HL-60/S4 (cell line): Measurements from ENCODE around the gene RSL24D1.

Experiments used
- in situ Hi-C: fragments of 300-500 bp; cut with MboI; formaldehyde crosslinking; loops from 2 replicates; pipeline ENCODE4 v1.14.3; 2022; ENCODE audit warnings: low sequenced_read_pairs

RSL24D1 gene

DNA sequence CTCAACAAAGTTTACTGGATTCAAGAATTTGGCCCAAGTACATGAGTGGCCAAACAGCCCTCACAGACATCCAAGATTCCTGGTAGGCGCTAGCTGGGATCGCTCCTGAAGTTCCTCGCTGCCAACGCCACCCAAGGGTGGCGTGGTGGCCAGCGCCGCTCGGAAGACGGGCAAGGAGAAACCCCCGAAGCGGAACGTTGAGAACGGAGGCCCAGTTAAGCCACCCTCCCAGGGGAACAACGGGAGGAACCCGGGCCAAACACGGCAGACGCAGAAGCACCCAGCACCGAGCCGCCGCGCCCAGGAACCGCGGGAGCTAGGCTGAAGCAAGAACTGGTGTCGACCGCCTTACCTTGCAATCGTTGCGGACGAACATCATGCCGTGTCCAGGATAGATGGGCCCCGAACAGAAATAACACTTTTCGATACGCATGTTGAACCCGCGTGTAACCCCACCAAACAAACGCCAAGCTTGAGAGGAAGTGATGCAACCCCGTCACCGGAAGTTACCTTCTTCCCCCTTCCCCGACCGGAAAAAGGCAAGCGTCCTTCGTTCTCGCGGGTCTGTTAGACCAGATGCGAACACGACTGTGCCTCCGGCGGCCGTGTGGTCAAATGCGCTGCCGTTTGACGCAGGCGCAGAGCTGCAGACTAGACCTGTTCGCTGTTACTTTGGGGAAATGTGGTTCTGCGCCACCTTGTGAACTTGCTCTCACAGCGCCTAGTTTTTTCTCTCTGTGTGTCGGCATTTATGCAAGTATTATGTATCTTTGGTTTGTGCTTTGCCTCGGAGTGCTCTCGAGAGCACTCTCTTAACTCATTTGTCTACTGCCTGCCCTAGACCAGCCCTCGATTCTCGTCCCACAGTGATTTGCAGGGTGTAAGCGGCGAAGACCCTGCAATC, at the start of gene RSL24D1:
Gene RSL24D1, minus strand, starts transcription at position 484 of the 904 bp plus-strand sequence. Its CDS starts 51 bp downstream, at position 433.
- in situ Hi-C loops = no loop called here

DNA sequence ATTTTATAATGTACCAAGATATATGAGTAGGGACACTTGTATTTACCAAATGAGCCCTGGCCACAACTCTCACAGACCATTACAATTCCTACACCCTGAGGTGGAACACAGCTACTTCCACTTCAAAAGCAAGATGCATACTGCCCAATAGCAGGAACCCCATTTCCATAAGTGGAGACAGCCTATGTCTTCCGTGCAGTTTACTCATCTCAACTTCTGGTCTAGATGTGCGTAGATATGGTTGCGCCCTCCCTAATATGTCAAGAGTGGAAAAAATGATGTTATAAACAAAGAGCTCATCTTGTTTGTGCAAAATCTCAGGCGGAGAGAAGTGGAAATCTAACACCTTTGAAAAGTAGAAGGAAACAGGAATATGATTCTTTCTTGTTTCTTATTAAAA, 48.3 kb upstream of the RSL24D1 start:
- in situ Hi-C loops = no loop called here

DNA sequence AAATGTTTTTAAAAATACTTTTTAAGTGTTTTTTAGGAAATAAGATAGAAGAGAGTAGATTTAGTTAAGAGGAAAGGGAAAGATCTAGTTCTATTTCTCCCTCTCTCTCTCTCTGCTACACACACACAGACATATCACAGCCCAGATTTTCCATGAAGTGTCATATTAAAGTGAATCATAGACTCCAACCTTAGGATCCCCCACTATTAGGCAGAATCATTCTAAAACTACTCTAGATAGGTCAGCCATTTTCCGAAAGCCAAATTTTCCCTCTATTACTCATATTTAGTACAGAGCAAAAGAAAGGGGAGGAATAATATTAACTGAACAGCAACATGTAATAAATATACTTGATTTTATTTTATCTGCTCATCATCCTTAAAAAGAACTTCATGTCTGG, 45.1 kb upstream of the RSL24D1 start:
- in situ Hi-C loops = no loop called here

DNA sequence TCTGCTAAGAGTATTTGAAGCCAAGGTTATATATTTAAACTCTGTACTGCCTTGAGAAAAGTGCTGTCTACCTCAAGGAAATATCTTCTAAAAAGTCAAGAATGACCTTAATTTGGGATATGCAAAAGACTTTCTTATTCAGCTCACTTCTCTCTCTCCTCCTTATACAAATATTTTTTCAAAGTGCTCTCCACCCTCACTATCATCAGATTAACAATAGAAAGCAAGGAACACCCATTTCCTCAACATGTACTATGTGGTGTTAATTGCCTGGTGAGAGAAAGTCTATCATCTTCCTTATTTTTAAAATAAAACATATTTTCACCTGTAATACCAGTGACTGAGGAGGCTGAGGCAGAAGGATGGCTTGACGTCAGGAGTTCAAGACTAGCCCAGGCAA, 44.4 kb upstream of the RSL24D1 start:
- in situ Hi-C loops = no loop called here

DNA sequence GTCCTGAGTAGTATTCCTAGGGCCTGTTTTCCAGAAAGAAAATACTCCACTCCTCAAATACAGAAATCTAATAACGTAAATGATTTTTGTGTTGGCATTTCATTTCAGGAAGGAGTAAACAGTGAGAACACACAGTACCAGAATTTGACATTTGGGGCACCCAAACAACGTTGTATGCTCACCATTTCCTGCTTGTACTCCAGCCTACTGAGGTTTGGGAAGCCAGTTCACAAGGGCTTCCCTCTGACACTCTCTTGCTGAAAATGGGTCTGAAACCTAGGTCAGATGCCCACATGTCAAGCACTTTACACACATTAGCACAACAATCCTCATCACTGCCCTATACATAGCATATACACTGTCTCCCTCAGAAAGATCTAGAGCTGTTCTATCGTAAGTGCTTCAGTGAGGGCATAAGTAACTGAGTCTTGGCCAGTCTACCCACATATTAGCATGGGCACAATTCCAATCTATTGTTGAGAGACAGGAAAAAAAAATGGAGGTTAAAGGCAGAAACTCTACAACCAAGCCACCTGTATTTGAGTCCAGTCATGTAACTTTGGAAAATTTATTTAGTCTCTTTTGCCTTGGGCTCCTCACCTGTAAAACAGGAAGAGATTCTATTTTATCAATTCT, 43.5 kb upstream of the RSL24D1 start:
- in situ Hi-C loops = no loop called here

DNA sequence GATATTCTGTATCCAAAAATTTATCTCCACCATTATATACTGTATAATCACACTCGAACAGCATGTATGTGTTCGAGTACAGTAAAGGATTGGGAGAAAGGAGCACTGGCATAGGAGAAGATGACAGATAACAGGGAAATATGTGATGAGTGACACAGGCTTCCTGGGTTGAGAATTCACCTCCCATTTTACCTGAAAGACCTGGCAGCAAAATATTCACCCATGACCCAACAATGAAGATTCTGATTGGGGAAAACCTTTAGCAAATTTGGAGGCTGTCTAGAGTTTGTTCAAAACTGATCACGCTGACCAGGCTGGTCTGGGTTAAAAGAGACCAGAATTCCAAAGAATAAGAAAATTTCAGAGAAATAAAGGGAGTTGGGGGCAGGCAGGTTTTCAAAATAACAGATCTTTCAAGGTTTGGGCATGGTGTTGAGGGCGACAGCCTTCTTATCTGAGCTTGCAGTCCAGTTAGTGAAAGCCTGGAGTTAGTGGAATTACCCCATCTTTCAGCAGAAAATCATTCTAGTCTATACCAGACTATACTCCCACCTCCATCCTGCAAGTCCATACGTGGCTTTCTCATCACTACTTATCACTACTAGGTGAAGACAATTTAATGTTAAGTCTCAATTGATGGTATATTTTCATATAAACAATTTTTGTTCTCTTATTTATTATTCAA, 42.8 kb upstream of the RSL24D1 start:
- in situ Hi-C loops = no loop called here

DNA sequence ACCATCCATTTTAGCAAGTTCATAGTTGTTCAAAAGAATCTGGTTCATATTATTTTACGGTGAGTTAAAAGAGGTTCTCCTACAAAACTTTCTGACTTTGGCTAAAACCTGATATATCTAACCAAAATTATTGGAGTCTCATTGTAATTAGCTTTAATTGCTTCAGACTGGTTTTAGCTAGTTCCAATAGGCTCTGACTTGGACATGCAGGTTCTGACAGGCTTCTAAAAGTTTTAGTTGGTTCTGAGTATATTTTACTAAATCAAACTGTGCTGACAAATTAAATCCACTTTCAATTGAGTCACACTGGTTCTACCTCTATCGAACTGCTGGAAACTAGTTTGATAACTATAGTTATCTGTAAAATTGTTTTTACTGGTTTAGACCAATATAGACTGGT, 42.1 kb upstream of the RSL24D1 start:
- in situ Hi-C loops = no loop called here

DNA sequence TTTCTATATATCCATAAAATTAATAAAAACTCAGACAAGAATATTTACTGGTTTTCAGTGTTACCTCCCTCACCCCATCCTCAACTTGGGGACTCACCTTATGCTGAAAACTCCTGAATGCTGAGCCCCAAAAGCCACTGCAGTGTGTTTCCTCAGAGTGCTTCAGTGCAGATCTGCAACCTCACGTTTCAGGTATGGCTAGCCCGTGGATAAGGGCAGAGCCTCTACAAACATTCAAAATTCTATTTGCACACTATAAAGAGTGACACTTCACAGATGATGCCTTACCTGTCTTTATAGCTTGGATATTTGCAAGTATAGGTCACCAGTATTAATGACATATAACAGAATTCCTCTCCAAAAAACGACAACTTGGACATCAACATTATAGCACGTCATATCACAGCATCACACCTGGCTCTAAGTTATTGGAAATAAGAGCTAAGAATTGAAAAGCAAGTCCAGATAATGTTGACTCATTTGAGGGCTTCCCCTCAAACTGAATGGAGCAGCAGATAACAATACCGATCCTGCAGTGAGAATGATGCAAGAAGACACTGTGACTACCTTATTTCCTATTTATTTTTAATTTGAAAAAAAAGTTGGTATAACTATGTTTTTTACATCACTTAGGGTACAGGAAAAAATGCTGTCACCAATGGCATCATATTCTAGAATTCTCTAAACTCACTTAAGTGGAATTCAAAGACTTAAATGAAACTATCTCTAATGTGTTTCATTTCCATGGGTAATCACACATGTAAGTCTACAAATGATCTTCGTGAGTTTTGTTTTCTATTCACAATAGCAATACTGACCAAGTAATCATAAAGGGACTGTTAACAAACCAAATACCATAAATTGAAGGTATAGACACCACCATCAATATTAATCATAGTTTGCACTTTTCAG, 40.7 kb upstream of the RSL24D1 start:
- in situ Hi-C loops = no loop called here

DNA sequence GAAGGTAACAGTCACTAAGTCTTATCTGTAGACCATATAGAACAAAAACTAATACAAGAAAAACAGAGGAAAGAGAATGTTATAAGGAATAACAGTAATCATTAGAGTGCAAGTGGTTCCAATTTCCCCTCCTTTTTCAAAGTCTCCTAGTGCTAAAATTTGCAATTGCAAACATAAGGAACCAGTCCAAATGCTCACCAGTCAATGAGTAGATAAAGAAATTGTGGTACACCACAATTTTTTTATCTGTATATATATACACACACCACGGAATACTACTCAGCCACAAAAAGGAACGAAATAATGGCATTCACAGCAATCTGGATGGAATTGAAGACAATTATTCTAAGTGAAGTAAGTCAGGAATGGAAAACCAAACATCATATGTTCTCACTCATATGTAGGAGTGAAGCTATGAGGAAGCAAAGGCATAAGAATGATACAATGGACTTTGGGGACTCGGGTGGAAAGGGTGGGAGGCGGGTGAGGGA, 38.9 kb upstream of the RSL24D1 start:
- in situ Hi-C loops = no loop called here

DNA sequence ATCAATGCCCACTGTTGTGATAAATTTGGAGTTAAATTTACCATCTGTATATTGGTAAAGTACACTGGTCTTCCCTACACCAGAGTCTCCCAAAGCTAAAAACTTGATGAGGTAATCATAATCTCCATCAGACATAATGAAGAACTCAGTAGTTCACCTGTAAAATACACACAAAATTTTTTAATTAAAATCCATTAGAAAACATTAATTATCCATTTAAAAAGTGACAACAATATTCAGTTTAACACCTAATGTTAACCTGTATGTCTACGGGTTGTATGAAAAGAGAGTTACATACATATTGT, 38.0 kb upstream of the RSL24D1 start:
- in situ Hi-C loops = no loop called here

DNA sequence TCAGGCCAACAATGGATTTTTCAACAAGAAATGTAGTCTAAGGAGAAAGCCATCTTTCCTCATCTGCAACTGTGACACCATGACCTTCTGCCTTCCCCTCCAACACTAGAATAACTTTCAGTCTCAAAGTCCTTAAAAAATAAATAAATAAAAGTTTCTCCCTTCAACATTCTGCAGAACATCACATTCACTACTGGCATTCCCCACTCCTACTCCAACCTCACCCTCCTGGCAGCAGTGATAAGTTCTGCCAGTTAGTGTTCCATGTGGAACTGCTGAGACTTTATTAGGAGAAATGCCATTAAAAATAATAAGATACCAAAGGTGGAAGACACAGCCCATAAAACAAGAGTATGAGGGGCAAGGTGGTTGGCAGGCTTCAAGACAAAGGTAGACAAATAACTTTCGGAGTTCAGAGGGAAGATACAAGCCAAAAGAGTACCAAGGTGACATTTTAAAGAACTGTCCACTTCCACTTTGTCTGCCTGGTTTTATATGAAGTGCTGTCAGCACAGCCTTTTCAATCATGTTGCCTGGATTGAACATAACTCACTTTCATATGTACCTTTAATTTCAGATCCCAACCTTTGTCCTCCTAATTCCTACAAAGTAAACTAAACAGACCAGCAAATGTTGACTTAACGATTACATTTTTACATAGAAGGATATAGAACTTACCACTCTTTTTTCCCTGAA, 37.5 kb upstream of the RSL24D1 start:
- in situ Hi-C loops = no loop called here

DNA sequence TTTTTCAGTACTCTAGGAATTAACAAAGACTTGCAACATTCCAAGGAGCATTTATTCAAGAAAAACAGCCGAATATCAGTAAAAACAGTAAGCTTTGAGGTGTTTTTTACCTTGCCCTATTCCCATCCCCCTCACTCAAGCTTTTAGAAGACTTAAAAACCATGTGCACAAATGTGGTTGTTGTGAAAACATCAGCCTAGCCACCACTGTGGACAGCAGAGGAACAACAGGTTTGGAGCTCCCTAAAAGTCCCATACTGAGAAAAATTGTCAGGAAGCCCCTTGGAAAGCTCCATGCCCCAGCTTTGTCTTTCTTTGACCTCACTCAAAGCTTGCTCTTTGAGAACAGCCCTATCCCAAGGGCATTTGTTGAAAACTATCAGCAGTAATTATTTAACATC, 34.7 kb upstream of the RSL24D1 start:
- in situ Hi-C loops = no loop called here

DNA sequence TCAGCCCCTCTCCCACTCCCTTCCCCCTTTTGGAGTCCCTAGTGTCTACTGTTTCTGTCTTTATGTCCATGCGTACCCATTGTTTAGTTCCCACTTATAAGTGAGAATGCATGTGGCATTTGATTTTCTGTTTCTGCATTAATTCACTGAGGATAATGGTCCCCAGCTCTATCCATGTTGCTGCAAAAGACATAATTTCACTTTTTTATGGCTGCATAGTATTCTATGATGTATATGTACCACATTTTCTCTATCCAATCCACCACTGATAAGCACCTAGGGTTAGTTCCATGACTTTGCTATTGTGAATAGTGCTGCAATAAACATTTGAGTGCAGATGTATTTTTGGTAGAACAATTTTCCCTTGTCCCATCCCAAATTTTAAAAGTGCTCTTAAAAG, 34.2 kb upstream of the RSL24D1 start:
- in situ Hi-C loops = no loop called here

DNA sequence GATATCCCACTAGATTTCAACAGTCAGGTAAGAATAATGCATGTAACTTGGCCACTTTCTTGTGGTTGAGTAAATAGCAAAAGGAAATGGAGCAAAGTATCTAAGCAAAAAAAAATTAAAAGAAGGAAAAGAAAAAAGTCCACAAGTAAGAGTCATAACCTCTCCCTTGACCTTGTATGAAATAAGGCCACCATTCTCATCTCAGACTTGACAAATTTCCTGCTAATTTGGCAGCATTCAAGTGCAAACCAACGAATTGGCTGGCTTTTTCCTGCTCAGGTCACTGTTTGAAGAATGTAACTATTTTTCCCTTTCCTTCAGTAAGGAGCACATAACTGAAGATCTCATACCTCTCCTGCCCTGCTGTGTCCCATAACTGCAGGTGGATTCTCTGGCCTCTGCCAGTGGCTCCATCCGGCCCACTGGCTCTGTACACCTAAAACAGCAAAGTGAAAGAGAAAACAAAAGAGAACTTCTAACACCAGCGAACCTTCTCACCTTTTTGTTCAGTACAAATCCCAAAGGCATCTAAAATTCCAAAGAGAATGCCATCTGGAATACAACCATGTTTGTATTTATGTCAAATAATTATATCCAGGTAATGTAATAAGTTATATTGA, 33.4 kb upstream of the RSL24D1 start:
- in situ Hi-C loops = no loop called here

DNA sequence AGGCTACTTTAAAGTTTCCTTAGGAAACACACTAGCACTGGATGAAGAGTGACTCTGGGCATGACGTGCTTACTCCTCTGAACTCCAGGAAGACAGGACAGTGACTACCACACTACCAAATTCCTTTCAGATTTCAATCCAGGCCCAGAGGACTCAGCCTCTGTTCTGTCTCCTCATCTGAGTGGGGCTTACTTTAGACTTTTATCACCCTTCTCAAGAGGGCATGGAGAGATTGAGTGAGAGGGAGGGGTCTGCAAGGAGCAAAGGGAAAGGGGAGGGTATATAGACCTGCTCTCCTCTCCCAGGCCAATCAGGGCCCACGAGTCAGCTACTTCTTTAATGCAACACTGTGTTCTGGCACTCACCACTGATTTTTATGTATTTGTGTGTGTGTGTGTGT, 29.4 kb upstream of the RSL24D1 start:
- in situ Hi-C loops = no loop called here

DNA sequence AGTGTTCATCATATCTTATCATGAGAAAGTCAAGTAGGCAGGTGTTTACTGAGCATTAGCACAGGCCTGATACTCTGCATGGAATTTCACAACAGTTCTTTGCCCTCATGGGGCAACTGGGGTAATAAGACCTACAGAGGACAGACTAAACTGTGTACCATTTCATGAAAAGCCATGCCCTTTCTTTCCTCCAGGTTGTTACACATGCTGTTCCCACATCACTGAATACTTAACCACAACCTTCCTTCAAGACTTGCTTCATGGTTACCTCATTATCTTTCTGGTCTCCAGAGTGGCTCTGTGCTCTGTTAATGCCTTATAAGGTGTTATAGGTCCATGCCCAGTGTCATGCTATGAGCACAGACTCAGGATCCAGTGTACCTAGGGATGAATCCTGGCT, 28.2 kb upstream of the RSL24D1 start:
- in situ Hi-C loops = no loop called here

DNA sequence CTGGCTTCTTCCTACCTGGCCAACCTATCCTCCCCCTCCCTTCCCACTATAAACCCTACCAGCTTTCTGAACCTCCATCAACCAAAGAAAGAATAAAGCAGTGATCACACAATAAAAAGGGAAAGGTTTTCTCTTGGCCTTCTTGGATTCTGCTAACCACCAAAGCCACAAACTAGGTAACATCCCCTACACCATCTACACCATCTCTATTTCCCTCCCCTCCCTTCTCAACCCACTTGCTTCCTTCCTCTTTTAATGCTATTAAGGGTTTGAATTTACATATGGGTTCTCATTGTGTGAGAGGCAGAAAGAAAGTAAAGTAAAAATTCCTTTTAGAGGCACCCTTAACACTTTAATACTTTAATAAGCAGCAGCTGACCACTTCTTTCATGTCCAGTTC, 25.8 kb upstream of the RSL24D1 start:
- in situ Hi-C loops = no loop called here

DNA sequence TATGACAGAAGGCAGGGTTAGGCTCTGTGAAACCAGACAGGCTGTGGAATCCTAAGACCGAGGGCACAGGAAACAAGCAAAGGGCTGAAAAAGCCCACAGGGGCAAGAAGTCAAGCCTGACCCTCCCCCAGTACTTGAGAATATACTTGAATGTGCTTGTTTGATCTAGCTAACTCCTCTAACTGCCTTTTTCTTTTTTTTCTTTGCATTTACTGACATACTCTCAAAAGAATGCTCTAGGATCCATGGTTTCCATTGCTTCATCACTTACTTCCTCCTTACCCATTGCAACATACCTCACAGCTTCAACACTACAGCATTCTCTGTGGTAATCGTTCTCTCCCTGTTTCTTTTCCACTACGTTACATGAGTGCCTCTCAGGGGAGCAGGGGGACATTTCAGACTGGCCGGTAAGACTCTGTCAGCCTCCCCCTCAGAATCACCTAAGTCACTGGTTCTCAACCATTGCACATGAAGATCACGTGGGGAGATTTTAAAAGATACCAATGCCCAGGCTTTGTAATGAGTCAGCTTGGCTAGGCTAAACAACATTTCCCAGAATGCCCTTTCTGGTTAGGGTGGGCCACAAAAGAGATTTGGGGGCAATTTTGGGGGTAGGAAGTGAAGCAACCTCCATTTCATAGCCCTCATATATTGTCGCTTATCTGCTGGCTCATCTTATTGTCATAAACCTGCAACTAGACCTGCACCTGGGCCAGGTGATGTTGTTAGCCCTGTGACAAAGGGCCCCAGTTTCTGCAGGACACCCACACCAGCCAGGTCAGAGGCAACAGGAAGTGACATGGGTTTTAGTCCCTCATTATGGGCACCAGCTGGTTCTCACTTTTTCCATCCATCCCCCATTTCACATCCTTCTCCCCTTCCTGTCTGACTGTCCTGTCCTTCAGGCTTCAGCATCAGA, 24.6 kb upstream of the RSL24D1 start:
- in situ Hi-C loops = no loop called here

DNA sequence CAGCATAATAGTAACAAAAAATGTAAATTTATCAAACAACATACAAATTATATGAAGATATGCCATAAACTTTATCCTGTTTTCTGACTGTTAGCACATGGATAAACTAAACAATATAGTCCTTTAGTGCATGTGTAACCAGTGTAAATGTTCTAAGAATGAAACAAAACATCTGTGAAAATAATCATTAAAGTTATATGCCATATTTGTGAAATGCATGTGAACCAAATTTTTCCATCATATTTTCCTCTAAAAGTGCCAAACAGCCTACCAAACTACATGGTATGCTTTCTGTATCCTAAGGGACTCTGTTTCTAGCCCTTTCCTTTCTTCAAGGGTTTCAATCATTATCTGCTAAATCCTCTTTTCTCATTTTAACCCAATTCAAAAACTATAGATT, 23.9 kb upstream of the RSL24D1 start:
- in situ Hi-C loops = no loop called here
